NT2/D1 (cell line): ENCODE measurements around the gene HNRNPA2B1.
"Not testable (repeated sequence)": the region's sequence is repeated elsewhere in the genome, so short reads cannot be mapped to it uniquely, and the experiment has no call there.

Experiments
- DNase-seq: peaks from one replicate; pipeline ENCODE4 v3.0.0-alpha.2; 2011; ENCODE audit warnings: low read depth, low spot score
- H3K27me3 ChIP-seq: 2 replicates; pipeline ENCODE4 v1.6.0; 2011; ENCODE audit warnings: mild to moderate bottlenecking; ENCODE audit not compliant: insufficient read length, insufficient read depth
- H3K36me3 ChIP-seq: 2 replicates; pipeline ENCODE4 v1.6.1; 2011; ENCODE audit warnings: mild to moderate bottlenecking, low read length, mixed read lengths; ENCODE audit not compliant: insufficient read depth, insufficient read length
- H3K4me1 ChIP-seq: 2 replicates; pipeline ENCODE4 v1.5.1; 2011; ENCODE audit not compliant: insufficient read depth, insufficient read length
- H3K4me3 ChIP-seq: 2 replicates; pipeline ENCODE4 v1.5.1; 2011; ENCODE audit warnings: low read depth; ENCODE audit not compliant: insufficient read length
- H3K9ac ChIP-seq: 2 replicates; pipeline ENCODE4 v1.6.0; 2011; ENCODE audit warnings: low read depth; ENCODE audit not compliant: insufficient read length
- H3K9me3 ChIP-seq: 2 replicates; pipeline ENCODE4 v1.5.1; 2011; ENCODE audit warnings: mild to moderate bottlenecking, low read length; ENCODE audit not compliant: insufficient read depth
- SUZ12 ChIP-seq: IDR thresholded peaks from 2 replicates; pipeline ENCODE4 v1.6.1; 2011; ENCODE audit not compliant: insufficient read length, insufficient read depth; ENCODE audit errors: extremely low read depth
- YY1 ChIP-seq: IDR thresholded peaks from 2 replicates; pipeline ENCODE4 v1.6.1; 2011; ENCODE audit not compliant: insufficient read length, insufficient read depth
- ZNF274 ChIP-seq: IDR thresholded peaks from 2 replicates; pipeline ENCODE4 v1.6.1; 2011; ENCODE audit warnings: mild to moderate bottlenecking, low read depth, low read length

HNRNPA2B1 gene

GRCh38 chr7:26197153-26198115 lies 3.1 kb downstream of the HNRNPA2B1 start:
- H3K4me3 ChIP-seq, result peak overlapping the region; percentile 99
- no peaks in the 10 kb centered on the region for H3K27me3 ChIP-seq
- TF ChIP-seq YY1, result no peak
- no peak for TF ChIP-seq ZNF274
- no peak for TF ChIP-seq SUZ12
- H3K36me3 ChIP-seq, result peaks cover 74% of the 10 kb centered on the region
- H3K9ac ChIP-seq, result peak overlapping the region; percentile 36
- H3K9me3 ChIP-seq, result no peaks in the 10 kb centered on the region
- H3K4me1 ChIP-seq, result no peaks in the 10 kb centered on the region
- DNase-seq, result no peak

GRCh38 chr7:26195867-26196657 lies 4.5 kb downstream of the HNRNPA2B1 start:
- no peak for DNase-seq
- Histone ChIP-seq H3K36me3 (peaks cover 88% of the 10 kb centered on the region), H3K27me3 (no peaks in the 10 kb centered on the region), H3K9me3 (no peaks in the 10 kb centered on the region), H3K9ac (no peak overlapping the region), H3K4me1 (no peaks in the 10 kb centered on the region), H3K4me3 (peak overlapping the region; percentile 99)
- no peak for TF ChIP-seq ZNF274
- TF ChIP-seq YY1, result no peak
- TF ChIP-seq SUZ12, result no peak

- no peak for DNase-seq
- H3K36me3 ChIP-seq, result peaks cover 96% of the 10 kb centered on the region
- H3K9me3 ChIP-seq, result no peaks in the 10 kb centered on the region
- no peaks in the 10 kb centered on the region for H3K27me3 ChIP-seq
- H3K4me1 ChIP-seq, result no peaks in the 10 kb centered on the region
- TF ChIP-seq YY1 (no peak), SUZ12 (no peak), ZNF274 (no peak)
- H3K9ac ChIP-seq, result no peak overlapping the region
- H3K4me3 ChIP-seq, result no peak overlapping the region
These were observed 5.4 kb downstream of the HNRNPA2B1 start for GRCh38 chr7:26195182-26195581.

GRCh38 chr7:26194764-26195163 lies 5.8 kb downstream of the HNRNPA2B1 start:
- not testable (repeated sequence) for H3K4me1 ChIP-seq, H3K9me3 ChIP-seq, DNase-seq, H3K9ac ChIP-seq, H3K4me3 ChIP-seq, H3K27me3 ChIP-seq
- peaks cover 96% of the 10 kb centered on the region for H3K36me3 ChIP-seq

DNA sequence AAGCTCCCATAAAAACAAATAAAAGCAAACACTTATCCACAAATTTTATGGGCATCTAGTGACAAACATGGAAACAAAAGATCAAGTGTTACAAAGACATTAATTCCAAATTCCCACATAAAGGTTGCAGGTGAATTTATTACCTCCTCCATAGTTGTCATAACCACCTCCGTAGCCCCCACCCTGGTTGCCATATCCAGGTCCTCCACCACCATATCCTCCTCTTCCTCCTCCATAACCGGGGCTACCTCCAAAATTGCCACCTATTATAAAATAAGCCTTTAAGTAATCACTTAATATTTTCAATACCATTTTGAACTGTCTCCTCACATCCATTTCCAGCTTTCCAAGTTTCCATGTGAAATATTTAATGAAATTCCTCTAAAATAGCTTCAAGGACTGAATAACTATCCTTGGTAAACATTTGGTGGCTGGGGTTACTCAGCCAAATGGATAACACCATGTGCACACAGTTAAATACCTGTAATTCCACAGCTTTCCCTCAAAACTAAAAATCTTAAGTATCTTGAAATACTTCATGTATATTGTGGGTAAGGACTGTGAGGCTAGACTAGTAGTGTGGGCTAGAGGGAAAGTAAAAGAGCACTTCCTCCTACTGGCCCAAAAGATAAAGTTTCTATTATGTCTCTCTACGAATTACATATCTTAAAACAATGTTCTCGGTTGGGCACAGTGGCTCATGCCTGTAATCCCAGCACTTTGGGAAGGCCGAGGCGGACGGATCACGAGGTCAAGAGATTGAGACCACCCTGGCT lies 6.9 kb downstream of the HNRNPA2B1 start:
- TF ChIP-seq YY1 (no peak), ZNF274 (no peak)
- Histone ChIP-seq H3K36me3 (peaks cover 96% of the 10 kb centered on the region), H3K4me3 (no peak overlapping the region), H3K4me1 (no peaks in the 10 kb centered on the region), H3K9ac (no peak overlapping the region), H3K27me3 (no peaks in the 10 kb centered on the region), H3K9me3 (no peaks in the 10 kb centered on the region)
- DNase-seq, result no peak

GRCh38 chr7:26192485-26193087 lies 8.0 kb downstream of the HNRNPA2B1 start:
- TF ChIP-seq ZNF274, result no peak
- TF ChIP-seq YY1, result no peak
- no peaks in the 10 kb centered on the region for H3K9me3 ChIP-seq
- peaks cover 96% of the 10 kb centered on the region for H3K36me3 ChIP-seq
- no peaks in the 10 kb centered on the region for H3K27me3 ChIP-seq
- H3K4me3 ChIP-seq, result no peak overlapping the region
- H3K4me1 ChIP-seq, result no peaks in the 10 kb centered on the region
- no peak overlapping the region for H3K9ac ChIP-seq
- no peak for DNase-seq
